Measurements from ENCODE around the gene GAPDH.

- TF ChIP-seq CTCF (IDR thresholded peaks at IDR 0.05; ENCODE audit: poor library complexity) = no peak
- no peak for TF ChIP-seq EZH2phosphoT487 (IDR thresholded peaks at IDR 0.05; ENCODE audit: low read depth, severe bottlenecking, unreplicated experiment)
Observed at GRCh38 chr12:6530576-6531260, 3.6 kb upstream of the GAPDH start.
